Mucosa of rectum (tissue), 2 donors: ENCODE measurements around the gene C4orf51.

Experiments
- H3K27ac ChIP-seq, 2 donors: one replicate each; pipeline ENCODE4 v1.7.0; 2013; ENCODE audit warnings: inconsistent platforms in 2 of 2, low read depth in 2 of 2, low read length in 2 of 2
- H3K27me3 ChIP-seq, 2 donors: one replicate each; pipeline ENCODE4 v1.7.0; 2013; ENCODE audit warnings: low read length in 2 of 2; ENCODE audit not compliant: control insufficient read depth in 2 of 2, insufficient read depth in 2 of 2
- H3K36me3 ChIP-seq, 2 donors: one replicate each; pipeline ENCODE4 v1.7.0; 2013; ENCODE audit warnings: low read length in 2 of 2; ENCODE audit not compliant: control insufficient read depth in 2 of 2, insufficient read depth in 2 of 2
- H3K4me1 ChIP-seq, 2 donors: one replicate each; pipeline ENCODE4 v1.7.0; 2013; ENCODE audit warnings: low read length in 2 of 2, mild to moderate bottlenecking in 1 of 2; ENCODE audit not compliant: control insufficient read depth in 2 of 2, insufficient read depth in 2 of 2
- H3K4me3 ChIP-seq, 2 donors: one replicate each; pipeline ENCODE4 v1.7.0; 2013; ENCODE audit warnings: low read length in 2 of 2
- H3K9ac ChIP-seq, 2 donors: one replicate each; pipeline ENCODE4 v1.7.0; 2013; ENCODE audit warnings: low read length in 2 of 2, low read depth in 1 of 2, mild to moderate bottlenecking in 1 of 2
- H3K9me3 ChIP-seq, 2 donors: one replicate each; pipeline ENCODE4 v1.7.0; 2013; ENCODE audit warnings: low read length in 2 of 2; ENCODE audit not compliant: control insufficient read depth in 2 of 2
- donor health status: healthy.
- donor health status: Normal muscosa, but diverticular disease.

Gene C4orf51

GRCh38 chr4:145730026-145730425 lies 50.1 kb downstream of the C4orf51 start:
- Histone ChIP-seq H3K27me3 (no peaks in the 10 kb centered on the region), H3K4me3 (no peak overlapping the region)

GRCh38 chr4:145731028-145731427 lies 51.1 kb downstream of the C4orf51 start:
- Histone ChIP-seq H3K27me3 (no peaks in the 10 kb centered on the region), H3K9me3 (no peaks in the 10 kb centered on the region), H3K9ac (no peak overlapping the region), H3K27ac (no peak overlapping the region), H3K4me1 (peaks cover 17 to 18% of the 10 kb centered on the region in 2 donors), H3K4me3 (no peak overlapping the region), H3K36me3 (no peaks in the 10 kb centered on the region)

More at GRCh38 chr4:145730026-145730425, 50.1 kb downstream of the C4orf51 start:
- no peak overlapping the region for H3K9ac ChIP-seq
- H3K36me3 ChIP-seq, result no peaks in the 10 kb centered on the region
- no peaks in the 10 kb centered on the region for H3K9me3 ChIP-seq
- no peak overlapping the region for H3K27ac ChIP-seq
- peaks cover 15 to 17% of the 10 kb centered on the region in 2 donors for H3K4me1 ChIP-seq

- H3K9me3 ChIP-seq, result no peaks in the 10 kb centered on the region
- peak overlapping the region; percentile 56 to 77 for H3K9ac ChIP-seq
- peak overlapping the region; percentile 67 to 84 for H3K27ac ChIP-seq
- peaks cover 19 to 23% of the 10 kb centered on the region in 2 donors for H3K4me1 ChIP-seq
- no peaks in the 10 kb centered on the region for H3K36me3 ChIP-seq
- H3K27me3 ChIP-seq, result no peaks in the 10 kb centered on the region
- H3K4me3 ChIP-seq, result peak overlapping the region; percentile 73 to 78
These were observed 52.3 kb downstream of the C4orf51 start for GRCh38 chr4:145732001-145732815.

GRCh38 chr4:145732895-145733880 lies 53.2 kb downstream of the C4orf51 start:
- peak overlapping the region; percentile 84 for H3K27ac ChIP-seq
- peaks cover 19 to 23% of the 10 kb centered on the region in 2 donors for H3K4me1 ChIP-seq
- peak overlapping the region; percentile 73 to 78 for H3K4me3 ChIP-seq
- no peaks in the 10 kb centered on the region for H3K27me3 ChIP-seq
- H3K36me3 ChIP-seq, result no peaks in the 10 kb centered on the region
- no peaks in the 10 kb centered on the region for H3K9me3 ChIP-seq
- peak overlapping the region; percentile 56 to 77 for H3K9ac ChIP-seq

- peak overlapping the region; percentile 84 for H3K27ac ChIP-seq
- peak overlapping the region; percentile 17 to 41 for H3K4me3 ChIP-seq
- H3K9me3 ChIP-seq, result no peaks in the 10 kb centered on the region
- peaks cover 19 to 23% of the 10 kb centered on the region in 2 donors for H3K4me1 ChIP-seq
- H3K9ac ChIP-seq, result no peak overlapping the region
- no peaks in the 10 kb centered on the region for H3K27me3 ChIP-seq
- H3K36me3 ChIP-seq, result no peaks in the 10 kb centered on the region
These were observed 54.1 kb downstream of the C4orf51 start for GRCh38 chr4:145734031-145734430.

GRCh38 chr4:145734576-145735346 lies 54.8 kb downstream of the C4orf51 start:
- Histone ChIP-seq H3K4me3 (peak overlapping the region; percentile 17 to 41), H3K4me1 (peaks cover 19 to 23% of the 10 kb centered on the region in 2 donors), H3K9me3 (no peaks in the 10 kb centered on the region), H3K9ac (no peak overlapping the region), H3K27ac (peak overlapping the region; percentile 23 to 84), H3K36me3 (no peaks in the 10 kb centered on the region), H3K27me3 (no peaks in the 10 kb centered on the region)

- Histone ChIP-seq H3K27ac (peak overlapping the region in 1 of 2 donors; percentile 35), H3K9me3 (no peaks in the 10 kb centered on the region), H3K4me3 (no peak overlapping the region), H3K9ac (no peak overlapping the region), H3K4me1 (peaks cover 19 to 23% of the 10 kb centered on the region in 2 donors), H3K27me3 (no peaks in the 10 kb centered on the region), H3K36me3 (no peaks in the 10 kb centered on the region)
These were observed 55.4 kb downstream of the C4orf51 start for GRCh38 chr4:145735347-145735675.

- Histone ChIP-seq H3K27ac (no peak overlapping the region), H3K4me3 (no peak overlapping the region), H3K4me1 (peaks cover 18 to 23% of the 10 kb centered on the region in 2 donors), H3K9me3 (no peaks in the 10 kb centered on the region), H3K27me3 (no peaks in the 10 kb centered on the region), H3K9ac (no peak overlapping the region), H3K36me3 (no peaks in the 10 kb centered on the region)
These were observed 55.9 kb downstream of the C4orf51 start for GRCh38 chr4:145735827-145736226.

- Histone ChIP-seq H3K27me3 (no peaks in the 10 kb centered on the region), H3K4me1 (peaks cover 15 to 23% of the 10 kb centered on the region in 2 donors), H3K36me3 (no peaks in the 10 kb centered on the region), H3K9ac (no peak overlapping the region), H3K9me3 (no peaks in the 10 kb centered on the region), H3K27ac (no peak overlapping the region), H3K4me3 (no peak overlapping the region)
These were observed 56.4 kb downstream of the C4orf51 start for GRCh38 chr4:145736241-145736831.
